Stimulated activated CD8-positive, alpha-beta memory T cell treated with anti-CD3 and anti-CD28 coated beads, Interleukin-4, amount 100 ng/mL, for 4 hours (primary cell): ENCODE results near the gene DDAH1.
"Not testable (repeated sequence)": the region's sequence is repeated elsewhere in the genome, so short reads cannot be mapped to it uniquely, and the experiment has no call there.

Source experiments
- DNase-seq, 2 donors: peaks; one replicate each; pipeline ENCODE4 v3.0.0-alpha.2; 2020; ENCODE audit warnings: low read depth in 2 of 2, low spot score in 1 of 2

Gene DDAH1

GRCh38 chr1:85361606-85362296 is 103.2 kb downstream of the DDAH1 start:
- no peak for DNase-seq

- no peak for DNase-seq
These were observed 104.0 kb downstream of the DDAH1 start for GRCh38 chr1:85360730-85361493.

- DNase-seq, result no peak
These were observed 104.9 kb downstream of the DDAH1 start for GRCh38 chr1:85359874-85360721.

- DNase-seq, result no peak
These were observed 106.1 kb downstream of the DDAH1 start for GRCh38 chr1:85358702-85359438.

- no peak for DNase-seq
These were observed 107.1 kb downstream of the DDAH1 start for GRCh38 chr1:85357817-85358216.

GRCh38 chr1:85356130-85356529 is 108.8 kb downstream of the DDAH1 start:
- DNase-seq, result no peak

- DNase-seq, result no peak
These were observed 112.9 kb downstream of the DDAH1 start for GRCh38 chr1:85352055-85352454.

GRCh38 chr1:85351202-85351828 is 113.6 kb downstream of the DDAH1 start:
- no peak for DNase-seq

- no peak for DNase-seq
These were observed 115.7 kb downstream of the DDAH1 start for GRCh38 chr1:85349224-85349623.

GRCh38 chr1:85347908-85348307 is 117.1 kb downstream of the DDAH1 start:
- no peak for DNase-seq

GRCh38 chr1:85347275-85347674 is 117.7 kb downstream of the DDAH1 start:
- DNase-seq, result not testable (repeated sequence)

GRCh38 chr1:85344256-85344694 is 120.7 kb downstream of the DDAH1 start:
- DNase-seq, result no peak

GRCh38 chr1:85343612-85344255 is 121.2 kb downstream of the DDAH1 start:
- DNase-seq, result no peak

GRCh38 chr1:85343213-85343611 is 121.7 kb downstream of the DDAH1 start:
- DNase-seq, result no peak

GRCh38 chr1:85342207-85342606 is 122.8 kb downstream of the DDAH1 start:
- DNase-seq, result no peak

GRCh38 chr1:85340427-85340826 is 124.5 kb downstream of the DDAH1 start:
- DNase-seq, result no peak

GRCh38 chr1:85339656-85340399 is 125.1 kb downstream of the DDAH1 start:
- DNase-seq, result no peak

- DNase-seq, result no peak
These were observed 125.9 kb downstream of the DDAH1 start for GRCh38 chr1:85339089-85339488.

GRCh38 chr1:85334962-85335361 is 130.0 kb downstream of the DDAH1 start:
- no peak for DNase-seq
